ENCODE measurements around the gene ARR3. TPM values are rescaled to one million over a fixed set of nuclear protein-coding genes. Genes with fewer than 3 reads are reported as not detected.
A peak's percentile ranks its signal among the peaks of the same experiment; 100 is the strongest.
"Not testable (repeated sequence)": the region's sequence is repeated elsewhere in the genome, so short reads cannot be mapped to it uniquely, and the experiment has no call there.

The ARR3 gene
- total and polyA plus RNA-seq, 12 donors: not detected

- Histone ChIP-seq H3K4me3 (no peak overlapping the region), H3K36me3 (no peaks in the 10 kb centered on the region), H3K27ac (no peak overlapping the region), H3K4me1 (no peaks in the 10 kb centered on the region), H3K9me3 (no peaks in the 10 kb centered on the region), H3K27me3 (peaks cover 0 to 13% (median 0%) of the 10 kb centered on the region in 7 donors)
- TF ChIP-seq CTCF (IDR thresholded peaks at IDR 0.05): no peak
- WGBS, 2 donors: 27 to 34% methylated on average over 4 of the region's 4 CpGs
- no peak for DNase-seq
- peak in 1 of 8 donors; percentile 67 for ATAC-seq
- intact Hi-C loops (cut with DNase I): no loop called here
Measured at GRCh38 chrX:70231666-70232065, 36.5 kb upstream of the ARR3 start.

DNA sequence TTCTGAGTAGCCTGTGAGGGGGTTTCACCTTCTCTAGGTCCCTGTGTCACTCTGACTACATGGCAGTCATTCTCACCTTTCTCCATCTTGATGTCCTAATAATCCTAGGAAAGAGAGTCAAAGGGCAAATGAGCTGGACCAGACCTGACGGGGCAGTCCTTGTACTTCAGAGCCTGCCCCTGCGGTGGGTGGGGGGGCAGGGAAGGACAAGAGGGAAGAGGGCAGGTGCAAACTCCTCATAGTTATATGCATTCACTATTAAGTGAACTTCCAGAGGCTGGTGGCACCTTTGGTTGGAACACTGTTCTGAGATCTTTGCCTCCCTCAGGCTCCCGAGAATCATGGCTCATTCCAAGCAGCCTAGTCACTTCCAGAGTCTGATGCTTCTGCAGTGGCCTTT, 33.8 kb upstream of the ARR3 start, which contains the start of gene AWAT1:
TSS of gene AWAT1 (plus strand) at position 301 of the 400 bp plus-strand sequence. CDS start at position 342, 41 bp downstream.
- Histone ChIP-seq H3K27me3 (peaks cover 0 to 10% (median 0%) of the 10 kb centered on the region in 7 donors), H3K9me3 (no peaks in the 10 kb centered on the region), H3K4me1 (no peaks in the 10 kb centered on the region), H3K4me3 (no peak within 1 kb of the TSS), H3K36me3 (no peaks in the 10 kb centered on the region), H3K27ac (no peak within 1 kb of the TSS)
- 87 to 94% methylated on average over 3 of the region's 3 CpGs for WGBS, 2 donors
- no peak for DNase-seq
- TF ChIP-seq CTCF (IDR thresholded peaks at IDR 0.05): no peak
- intact Hi-C loops (cut with DNase I): no loop called here
- ATAC-seq: no peak

GRCh38 chrX:70240751-70241150, 27.4 kb upstream of the ARR3 start:
- Histone ChIP-seq H3K9me3 (no peaks in the 10 kb centered on the region), H3K4me3 (no peak overlapping the region), H3K27ac (no peak overlapping the region), H3K4me1 (no peaks in the 10 kb centered on the region), H3K36me3 (no peaks in the 10 kb centered on the region), H3K27me3 (peaks cover 0 to 19% (median 0%) of the 10 kb centered on the region in 7 donors)
- TF ChIP-seq CTCF (IDR thresholded peaks at IDR 0.05): no peak
- DNase-seq: no peak
- 88 to 93% methylated on average over 1 of the region's 1 CpG for WGBS, 2 donors
- no peak for ATAC-seq
- intact Hi-C loops (cut with DNase I): no loop called here

DNA sequence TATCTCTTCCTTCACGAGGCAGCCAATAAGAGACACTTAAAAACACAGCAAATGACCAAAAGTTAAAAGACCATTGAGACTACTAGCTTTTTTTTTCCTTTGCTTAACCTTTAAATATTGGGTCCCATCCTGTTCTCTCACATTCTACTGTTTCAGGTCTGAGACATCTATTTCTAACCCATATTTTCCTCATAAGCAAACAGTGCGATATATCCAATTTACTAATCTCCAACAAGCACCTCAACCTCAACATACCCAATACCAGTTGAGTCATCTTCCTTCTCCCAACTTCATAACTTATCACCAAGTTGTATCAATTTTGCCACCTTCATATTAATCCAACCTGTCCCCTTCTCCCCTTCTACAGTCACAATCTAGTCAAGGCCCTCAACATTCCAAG, 26.6 kb upstream of the ARR3 start:
- Histone ChIP-seq H3K4me3 (no peak overlapping the region), H3K4me1 (no peaks in the 10 kb centered on the region), H3K36me3 (no peaks in the 10 kb centered on the region), H3K27ac (no peak overlapping the region), H3K9me3 (no peaks in the 10 kb centered on the region), H3K27me3 (peaks cover 0 to 19% (median 0%) of the 10 kb centered on the region in 7 donors)
- intact Hi-C loops (cut with DNase I): no loop called here
- TF ChIP-seq CTCF (IDR thresholded peaks at IDR 0.05): no peak
- WGBS, 2 donors: 91 to 94% methylated on average over 2 of the region's 2 CpGs
- DNase-seq (no peak), ATAC-seq (no peak)

GRCh38 chrX:70243601-70244000, 24.5 kb upstream of the ARR3 start:
- DNase-seq; H3K4me3 ChIP-seq; H3K36me3 ChIP-seq; intact Hi-C loops (cut with DNase I); H3K9me3 ChIP-seq; H3K27ac ChIP-seq; H3K4me1 ChIP-seq; ATAC-seq: not testable (repeated sequence)
- WGBS, 2 donors: 84 to 87% methylated on average over 5 of the region's 5 CpGs
- peaks cover 0 to 19% (median 0%) of the 10 kb centered on the region in 7 donors for H3K27me3 ChIP-seq
